Stomach (tissue), 4 donors: Measurements from ENCODE around the gene CCDC97.
A peak's percentile ranks its signal among the peaks of the same experiment; 100 is the strongest.

ENCODE experiments used
- CTCF ChIP-seq, 7 experiments: fragments of 450-650 bp in 4 of 7; fragments of 200-600 bp in 3 of 7; sonication (generic) in 3 of 7; IDR thresholded peaks; one replicate each; pipeline ENCODE4 v1.5.1; 2016 to 2019; ENCODE audit warnings: antibody characterized with exemption in 7 of 7, control low read depth in 2 of 7, mild to moderate bottlenecking in 1 of 7
- POLR2A ChIP-seq, 4 donors: fragments of 450-650 bp; IDR thresholded peaks; one replicate each; pipeline ENCODE4 v1.6.1; 2016; ENCODE audit warnings: antibody characterized with exemption in 4 of 4, control low read depth in 2 of 4, mild to moderate bottlenecking in 1 of 4, moderate library complexity in 1 of 4
- POLR2AphosphoS5 ChIP-seq, 3 donors: sonication (generic); formaldehyde crosslinking; IDR thresholded peaks; one replicate each; pipeline ENCODE4 v1.6.1; 2016; ENCODE audit warnings: antibody characterized with exemption in 3 of 3

- TF ChIP-seq CTCF (IDR thresholded peaks at IDR 0.05) = peak in 1 of 7 experiments; percentile 26
- TF ChIP-seq POLR2A (IDR thresholded peaks at IDR 0.05) = peak in 1 of 4 donors; percentile 16
- peak; percentile 55 to 90 (median 75) for TF ChIP-seq POLR2AphosphoS5 (IDR thresholded peaks at IDR 0.05)
Measured at GRCh38 chr19:41310033-41310831, at the start of gene CCDC97.
